ENCODE measurements around the gene KDM8. TPM values are rescaled to one million over a fixed set of nuclear protein-coding genes. Genes with fewer than 3 reads are reported as not detected.
A peak's percentile ranks its signal among the peaks of the same experiment; 100 is the strongest.
"Not testable (repeated sequence)": the region's sequence is repeated elsewhere in the genome, so short reads cannot be mapped to it uniquely, and the experiment has no call there.

Gene KDM8
- total RNA-seq, 2 experiments from 2014 or later, result 14.8 to 18.2 TPM

- no peak overlapping the region for H3K27ac Mint-ChIP-seq
- H3K9me3 Mint-ChIP-seq (ENCODE audit: low read depth), result no peaks in the 10 kb centered on the region
- no peaks in the 10 kb centered on the region for H3K27me3 Mint-ChIP-seq
- H3K4me3 Mint-ChIP-seq, result no peak overlapping the region
- CTCF ChIA-PET, result interaction anchor here (1.3 to 5.5 kb wide), 2 partner anchors 17 to 39 kb away, joined by 4 to 66 read pairs; no protein-coding TSS in a partner anchor
- H3K36me3 Mint-ChIP-seq, result peaks cover 8% of the 10 kb centered on the region
- DNase-seq, result no peak
- peak; percentile 22 for ATAC-seq
- H3K4me1 Mint-ChIP-seq, result peaks cover 40% of the 10 kb centered on the region
These were observed 7.3 kb upstream of the KDM8 start for GRCh38 chr16:27195941-27196595.

GRCh38 chr16:27197004-27197403 lies 6.3 kb upstream of the KDM8 start:
- CTCF ChIA-PET, result interaction anchor here (5.5 kb wide), 1 partner anchor 18 kb away, joined by 66 read pairs; no protein-coding TSS in a partner anchor
- H3K4me3 Mint-ChIP-seq, result no peak overlapping the region
- peaks cover 42% of the 10 kb centered on the region for H3K4me1 Mint-ChIP-seq
- H3K27ac Mint-ChIP-seq, result no peak overlapping the region
- DNase-seq, result no peak
- no peak for ATAC-seq
- H3K27me3 Mint-ChIP-seq, result no peaks in the 10 kb centered on the region
- H3K9me3 Mint-ChIP-seq (ENCODE audit: low read depth), result no peaks in the 10 kb centered on the region
- peaks cover 8% of the 10 kb centered on the region for H3K36me3 Mint-ChIP-seq

GRCh38 chr16:27198451-27199234 lies 4.7 kb upstream of the KDM8 start:
- Mint-ChIP-seq H3K4me3 (no peak overlapping the region), H3K36me3 (peaks cover 8% of the 10 kb centered on the region), H3K4me1 (peaks cover 52% of the 10 kb centered on the region), H3K9me3 (ENCODE audit: low read depth) (no peaks in the 10 kb centered on the region), H3K27ac (peak overlapping the region; percentile 75), H3K27me3 (no peaks in the 10 kb centered on the region)
- ATAC-seq (no peak), DNase-seq (no peak)
- CTCF ChIA-PET, result interaction anchor here (0.6 to 5.5 kb wide), 7 partner anchors 20 to 170 kb away, joined by 3 to 66 read pairs (median 10); no protein-coding TSS in a partner anchor

GRCh38 chr16:27199235-27199586 lies 4.1 kb upstream of the KDM8 start:
- no peaks in the 10 kb centered on the region for H3K27me3 Mint-ChIP-seq
- H3K4me3 Mint-ChIP-seq, result no peak overlapping the region
- ATAC-seq (no peak), DNase-seq (no peak)
- H3K27ac Mint-ChIP-seq, result peak overlapping the region; percentile 75
- peaks cover 54% of the 10 kb centered on the region for H3K4me1 Mint-ChIP-seq
- CTCF ChIA-PET, result interaction anchor here (0.6 to 5.5 kb wide), 9 partner anchors 9 to 263 kb away, joined by 3 to 66 read pairs (median 10); no protein-coding TSS in a partner anchor
- H3K9me3 Mint-ChIP-seq (ENCODE audit: low read depth), result no peaks in the 10 kb centered on the region
- H3K36me3 Mint-ChIP-seq, result peaks cover 11% of the 10 kb centered on the region

GRCh38 chr16:27199736-27200135 lies 3.6 kb upstream of the KDM8 start:
- DNase-seq, result peak; percentile 69
- no peak for ATAC-seq
- peak overlapping the region; percentile 91 for H3K27ac Mint-ChIP-seq
- CTCF ChIA-PET, result interaction anchor here (0.6 to 5.5 kb wide), 9 partner anchors 9 to 263 kb away, joined by 3 to 66 read pairs (median 10); no protein-coding TSS in a partner anchor
- H3K4me3 Mint-ChIP-seq, result peak overlapping the region; percentile 35
- H3K9me3 Mint-ChIP-seq (ENCODE audit: low read depth), result no peaks in the 10 kb centered on the region
- peaks cover 9% of the 10 kb centered on the region for H3K36me3 Mint-ChIP-seq
- no peaks in the 10 kb centered on the region for H3K27me3 Mint-ChIP-seq
- H3K4me1 Mint-ChIP-seq, result peaks cover 59% of the 10 kb centered on the region

- H3K4me3 Mint-ChIP-seq, result not testable (repeated sequence)
These were observed 2.4 kb upstream of the KDM8 start for GRCh38 chr16:27200914-27201313.

GRCh38 chr16:27202923-27203506 lies 311 bp upstream of the KDM8 start:
- ATAC-seq, result peak; percentile 76
- peaks cover 9% of the 10 kb centered on the region for H3K36me3 Mint-ChIP-seq
- peaks cover 53% of the 10 kb centered on the region for H3K4me1 Mint-ChIP-seq
- no peaks in the 10 kb centered on the region for H3K9me3 Mint-ChIP-seq (ENCODE audit: low read depth)
- H3K27ac Mint-ChIP-seq, result peak overlapping the region; percentile 100
- CTCF ChIA-PET, result interaction anchor here (1.1 to 6.6 kb wide), 8 partner anchors 9 to 170 kb away, joined by 3 to 41 read pairs (median 6); no protein-coding TSS in a partner anchor
- no peaks in the 10 kb centered on the region for H3K27me3 Mint-ChIP-seq
- H3K4me3 Mint-ChIP-seq, result peak overlapping the region; percentile 95
- DNase-seq, result peak; percentile 95

More at GRCh38 chr16:27200914-27201313, 2.4 kb upstream of the KDM8 start:
- Mint-ChIP-seq H3K4me1 (peaks cover 61% of the 10 kb centered on the region), H3K27ac (peak overlapping the region; percentile 91)
- CTCF ChIA-PET; H3K36me3 Mint-ChIP-seq; ATAC-seq; H3K27me3 Mint-ChIP-seq; DNase-seq; H3K9me3 Mint-ChIP-seq (ENCODE audit: low read depth): not testable (repeated sequence)

GRCh38 chr16:27204312-27204915 lies 1.1 kb downstream of the KDM8 start:
- peak overlapping the region; percentile 95 for H3K4me3 Mint-ChIP-seq
- ATAC-seq, result no peak
- H3K27ac Mint-ChIP-seq, result peak overlapping the region; percentile 100
- H3K27me3 Mint-ChIP-seq, result no peaks in the 10 kb centered on the region
- peaks cover 40% of the 10 kb centered on the region for H3K4me1 Mint-ChIP-seq
- DNase-seq, result no peak
- H3K36me3 Mint-ChIP-seq, result peaks cover 7% of the 10 kb centered on the region
- H3K9me3 Mint-ChIP-seq (ENCODE audit: low read depth), result no peaks in the 10 kb centered on the region
- CTCF ChIA-PET, result interaction anchor here (1.0 to 6.6 kb wide), 10 partner anchors 11 to 168 kb away, joined by 3 to 41 read pairs (median 5); no protein-coding TSS in a partner anchor

- CTCF ChIA-PET, result interaction anchor here (4.7 to 6.6 kb wide), 2 partner anchors 26 to 30 kb away, joined by 29 to 41 read pairs; no protein-coding TSS in a partner anchor
- Mint-ChIP-seq H3K27ac (no peak overlapping the region), H3K4me1 (peaks cover 30% of the 10 kb centered on the region), H3K4me3 (no peak overlapping the region), H3K36me3 (peaks cover 7% of the 10 kb centered on the region), H3K27me3 (no peaks in the 10 kb centered on the region), H3K9me3 (ENCODE audit: low read depth) (no peaks in the 10 kb centered on the region)
- no peak for ATAC-seq
- DNase-seq, result no peak
These were observed 2.2 kb downstream of the KDM8 start for GRCh38 chr16:27205423-27206065.

GRCh38 chr16:27207121-27207520 lies 3.8 kb downstream of the KDM8 start:
- not testable (repeated sequence) for H3K4me3 Mint-ChIP-seq; DNase-seq; H3K27me3 Mint-ChIP-seq; H3K9me3 Mint-ChIP-seq (ENCODE audit: low read depth); H3K36me3 Mint-ChIP-seq; ATAC-seq; H3K27ac Mint-ChIP-seq
- H3K4me1 Mint-ChIP-seq, result peaks cover 29% of the 10 kb centered on the region
- CTCF ChIA-PET, result interaction anchor here (6.6 kb wide), 1 partner anchor 29 kb away, joined by 41 read pairs; no protein-coding TSS in a partner anchor

- CTCF ChIA-PET, result interaction anchor here (1.5 to 6.6 kb wide), 2 partner anchors 9 to 28 kb away, joined by 5 to 41 read pairs; no protein-coding TSS in a partner anchor
- ATAC-seq (no peak), DNase-seq (no peak)
- peaks cover 19% of the 10 kb centered on the region for H3K4me1 Mint-ChIP-seq
- peaks cover 5% of the 10 kb centered on the region for H3K36me3 Mint-ChIP-seq
- no peak overlapping the region for H3K27ac Mint-ChIP-seq
- no peaks in the 10 kb centered on the region for H3K9me3 Mint-ChIP-seq (ENCODE audit: low read depth)
- H3K27me3 Mint-ChIP-seq, result no peaks in the 10 kb centered on the region
- no peak overlapping the region for H3K4me3 Mint-ChIP-seq
These were observed 4.9 kb downstream of the KDM8 start for GRCh38 chr16:27208081-27208680.

GRCh38 chr16:27208796-27209195 lies 5.5 kb downstream of the KDM8 start:
- CTCF ChIA-PET, result interaction anchor here (1.5 to 1.6 kb wide), 2 partner anchors 9 to 25 kb away, joined by 5 read pairs; no protein-coding TSS in a partner anchor
- Mint-ChIP-seq H3K27me3 (no peaks in the 10 kb centered on the region), H3K4me1 (peaks cover 18% of the 10 kb centered on the region), H3K27ac (no peak overlapping the region), H3K9me3 (ENCODE audit: low read depth) (no peaks in the 10 kb centered on the region), H3K36me3 (peaks cover 3% of the 10 kb centered on the region), H3K4me3 (no peak overlapping the region)
- ATAC-seq (no peak), DNase-seq (no peak)

Data from activated CD8-positive, alpha-beta memory T cell treated with anti-CD3 and anti-CD28 coated beads, Interleukin-2, amount 10 ng/mL, durations not matched to agents 7 days and 5 days (primary cell).